GM12878 (cell line): ENCODE data around the gene CNPY1.

Source experiments
- CREM ChIP-seq: IDR thresholded peaks from 2 replicates; pipeline ENCODE4 v1.6.1; 2014; ENCODE audit warnings: antibody characterized with exemption, low read depth
- CTCF ChIP-seq, 3 experiments: IDR thresholded peaks in 2 of 3; conservative IDR thresholded peaks in 1 of 3; 2 replicates each; pipeline ENCODE4 v1.5.1; 2011; ENCODE audit warnings: low read depth in 3 of 3, low read length in 3 of 3, mild to moderate bottlenecking in 3 of 3, control low read depth in 2 of 3, moderate library complexity in 2 of 3, inconsistent platforms in 1 of 3, mixed read lengths in 1 of 3; ENCODE audit not compliant: control insufficient read depth in 2 of 3, insufficient read depth in 1 of 3; ENCODE audit errors: extremely low read depth in 1 of 3
- E2F4 ChIP-seq: IDR thresholded peaks from 2 replicates; pipeline ENCODE4 v1.6.1; 2012; ENCODE audit warnings: low read depth, low read length, improper control_type of control experiment
- EGR1 ChIP-seq, 2 experiments: IDR thresholded peaks; 1 replicate in 1 of 2; 2 replicates in 1 of 2; pipeline ENCODE4 v1.6.1; 2011 to 2012; ENCODE audit warnings: low read depth in 2 of 2, low read length in 2 of 2, borderline replicate concordance in 1 of 2, mild to moderate bottlenecking in 1 of 2, moderate library complexity in 1 of 2
- EZH2 ChIP-seq: IDR thresholded peaks from 2 replicates; pipeline ENCODE4 v1.6.1; 2012; ENCODE audit warnings: low read depth, mild to moderate bottlenecking, control low read depth, inconsistent platforms, low read length, borderline replicate concordance; ENCODE audit not compliant: control insufficient read depth
- LARP7 ChIP-seq: fragments of 450-650 bp; IDR thresholded peaks from 2 replicates; pipeline ENCODE4 v1.6.1; 2017; ENCODE audit warnings: mild to moderate bottlenecking
- MXI1 ChIP-seq: fragments of 150-350 bp; IDR thresholded peaks from 2 replicates; pipeline ENCODE4 v1.6.1; 2011; ENCODE audit warnings: low read depth, mild to moderate bottlenecking, inconsistent platforms, low read length, improper control_type of control experiment
- POLR2A ChIP-seq: IDR thresholded peaks from 2 replicates; pipeline ENCODE4 v1.6.1; 2011; ENCODE audit warnings: low read depth, mild to moderate bottlenecking, low read length
- RFX5 ChIP-seq: IDR thresholded peaks from 2 replicates; pipeline ENCODE4 v1.6.1; 2011; ENCODE audit warnings: low read depth, low read length, improper control_type of control experiment
- ZBTB4 ChIP-seq: fragments of 450-650 bp; formaldehyde crosslinking; IDR thresholded peaks from 2 replicates; pipeline ENCODE4 v1.4.0; 2022; ENCODE audit warnings: mild to moderate bottlenecking, moderate library complexity

- TF ChIP-seq CTCF (IDR thresholded peaks at IDR 0.05 in 2 of 3, conservative IDR thresholded peaks at IDR 0.05 in 1 of 3; ENCODE audit: control insufficient read depth in 2 of 3, extremely low read depth in 1 of 3, insufficient read depth in 1 of 3, low read depth in 3 of 3, low read length in 3 of 3) (no peak), POLR2A (no peak), ZBTB4 (CRISPR knock-in tag) (no peak), E2F4 (no peak), MXI1 (no peak), EZH2 (no peak), EGR1 (IDR thresholded peaks at IDR 0.05; ENCODE audit: borderline replicate concordance in 1 of 2, low read depth in 2 of 2, low read length in 2 of 2) (no peak), RFX5 (no peak), LARP7 (no peak), CREM (no peak)
Observed at GRCh38 chr7:155549226-155549625, 2.9 kb upstream of the CNPY1 start.
